Heart left ventricle (tissue), 13 donors: ENCODE results near the gene BPHL.
"Not testable (repeated sequence)": the region's sequence is repeated elsewhere in the genome, so short reads cannot be mapped to it uniquely, and the experiment has no call there.

ENCODE experiments used
- POLR2A ChIP-seq, 2 donors: fragments of 450-650 bp; IDR thresholded peaks; one replicate each; pipeline ENCODE4 v1.6.1; 2017; ENCODE audit warnings: antibody characterized with exemption in 2 of 2, mild to moderate bottlenecking in 2 of 2, moderate library complexity in 2 of 2
- TF ChIP-seq, protein P1 (sequence below), 12 donors: fragments of 200-600 bp; sonication (generic) in 4 of 12; IDR thresholded peaks; one replicate each; pipeline versions ENCODE4 v1.5.0 to v1.8.0; 2018 to 2022; ENCODE audit warnings: antibody characterized with exemption in 12 of 12, mild to moderate bottlenecking in 5 of 12
- donor health status: ischemic (EF 13 %, LVEDD 7.1; RV severe dilation, severe dysfunction).
- donor health status: DM: no; HTN: yes; CAD: no.
- donor health status: DM: no; HTN: no; CAD: no.
- donor health status: ischemic (EF 25% LVEDD 6.9; RV normal size, moderate dysfunction).
- donor health status: ischemic (EF 25% LVEDD 5.7; RV mildly dilated, moderate dysfunction).
- donor health status: ischemic (EF 35%, LVEDD 5.7; RV mildly dilated, moderate dysfunction).
- donor health status: nonischemic (EF 11% LVEDD 7.7; RV severe dilation, severe dysfunction).
- donor health status: DM: yes; HTN: yes; CAD: no.
- donor health status: PGD.
- donor health status: ischemic (EF 29% LVEDD 5.4; RV normal size, mild dysfunction).
- donor health status: nonischemic (EF 23%, LVEDD 6.1; RV moderate dilation, normal function).

DNA sequence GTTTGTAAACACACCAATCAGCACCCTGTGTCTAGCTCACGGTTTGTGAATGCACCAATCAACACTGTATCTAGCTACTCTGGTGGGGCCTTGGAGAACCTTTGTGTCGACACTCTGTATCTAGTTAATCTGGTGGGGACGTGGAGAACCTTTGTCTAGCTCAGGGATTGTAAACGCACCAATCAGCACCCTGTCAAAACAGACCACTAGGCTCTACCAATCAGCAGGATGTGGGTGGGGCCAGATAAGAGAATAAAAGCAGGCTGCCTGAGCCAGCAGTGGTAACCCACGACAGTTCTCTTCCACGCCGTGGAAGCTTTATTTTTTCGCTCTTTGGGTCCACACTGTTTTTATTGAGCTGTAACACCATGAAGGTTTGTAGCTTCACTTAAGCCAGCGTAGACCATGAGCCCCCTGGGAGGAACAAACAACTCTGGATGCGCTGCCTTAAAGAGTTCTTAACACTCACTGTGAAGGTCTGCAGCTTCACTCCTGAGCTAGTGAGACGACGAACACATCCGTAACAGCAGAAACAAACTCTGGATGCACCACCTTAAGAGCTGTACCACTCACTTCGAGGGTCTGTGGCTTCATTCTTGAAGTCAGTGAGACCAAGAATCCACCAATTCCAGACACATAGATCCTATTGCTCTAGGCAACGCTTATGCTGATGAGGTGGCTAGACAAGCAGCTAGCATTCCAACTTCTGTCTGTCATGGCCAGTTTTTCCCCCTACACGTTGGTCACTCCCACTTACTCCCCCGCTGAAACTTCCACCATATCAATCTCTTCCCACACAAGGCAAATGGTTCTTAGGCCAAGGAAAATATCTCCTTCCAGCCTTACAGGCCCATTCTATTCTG is 53.0 kb downstream of the BPHL start:
- TF ChIP-seq, protein P1, sequence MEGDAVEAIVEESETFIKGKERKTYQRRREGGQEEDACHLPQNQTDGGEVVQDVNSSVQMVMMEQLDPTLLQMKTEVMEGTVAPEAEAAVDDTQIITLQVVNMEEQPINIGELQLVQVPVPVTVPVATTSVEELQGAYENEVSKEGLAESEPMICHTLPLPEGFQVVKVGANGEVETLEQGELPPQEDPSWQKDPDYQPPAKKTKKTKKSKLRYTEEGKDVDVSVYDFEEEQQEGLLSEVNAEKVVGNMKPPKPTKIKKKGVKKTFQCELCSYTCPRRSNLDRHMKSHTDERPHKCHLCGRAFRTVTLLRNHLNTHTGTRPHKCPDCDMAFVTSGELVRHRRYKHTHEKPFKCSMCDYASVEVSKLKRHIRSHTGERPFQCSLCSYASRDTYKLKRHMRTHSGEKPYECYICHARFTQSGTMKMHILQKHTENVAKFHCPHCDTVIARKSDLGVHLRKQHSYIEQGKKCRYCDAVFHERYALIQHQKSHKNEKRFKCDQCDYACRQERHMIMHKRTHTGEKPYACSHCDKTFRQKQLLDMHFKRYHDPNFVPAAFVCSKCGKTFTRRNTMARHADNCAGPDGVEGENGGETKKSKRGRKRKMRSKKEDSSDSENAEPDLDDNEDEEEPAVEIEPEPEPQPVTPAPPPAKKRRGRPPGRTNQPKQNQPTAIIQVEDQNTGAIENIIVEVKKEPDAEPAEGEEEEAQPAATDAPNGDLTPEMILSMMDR (IDR thresholded peaks at IDR 0.05): not testable (repeated sequence)
- not testable (repeated sequence) for TF ChIP-seq POLR2A (IDR thresholded peaks at IDR 0.05)
